RWPE2 (cell line): ENCODE data around the gene SMAD6.

ENCODE experiments used
- ATAC-seq: fragments of 200-7000 bp; cut with Tn5 transposase; 3 replicates; pipeline ENCODE4 v1.9.1; 2021; ENCODE audit warnings: low read depth
- DNase-seq: peaks from one replicate; pipeline ENCODE4 v3.0.0-alpha.2; 2020; ENCODE audit warnings: low spot score
- H3K27ac ChIP-seq: fragments of 450-650 bp; 2 replicates; pipeline ENCODE4 v1.5.1; 2017; ENCODE audit warnings: mild to moderate bottlenecking; ENCODE audit not compliant: poor library complexity, severe bottlenecking
- H3K27me3 ChIP-seq: fragments of 250-450 bp; sonication (Bioruptor Pico); 2 replicates; pipeline ENCODE4 v1.5.1; 2021; ENCODE audit warnings: mild to moderate bottlenecking, moderate library complexity; ENCODE audit not compliant: insufficient read depth, poor library complexity, severe bottlenecking
- H3K36me3 ChIP-seq: fragments of 250-450 bp; sonication (Bioruptor Pico); 2 replicates; pipeline ENCODE4 v1.5.1; 2020; ENCODE audit warnings: low read depth, mild to moderate bottlenecking, moderate library complexity
- H3K4me1 ChIP-seq: fragments of 250-450 bp; sonication (Bioruptor Pico); 2 replicates; pipeline ENCODE4 v1.5.1; 2021; ENCODE audit warnings: mild to moderate bottlenecking, moderate library complexity; ENCODE audit not compliant: insufficient read depth, poor library complexity, severe bottlenecking
- H3K4me3 ChIP-seq: fragments of 250-450 bp; sonication (Bioruptor Pico); 2 replicates; pipeline ENCODE4 v1.5.1; 2021; ENCODE audit warnings: mild to moderate bottlenecking, moderate library complexity; ENCODE audit not compliant: severe bottlenecking
- H3K9me3 ChIP-seq: fragments of 250-450 bp; sonication (Bioruptor Pico); 2 replicates; pipeline ENCODE4 v1.5.1; 2021; ENCODE audit warnings: mild to moderate bottlenecking, moderate library complexity; ENCODE audit not compliant: severe bottlenecking
- CTCF ChIP-seq: fragments of 450-650 bp; IDR thresholded peaks from one replicate; pipeline ENCODE4 v1.5.1; 2017; ENCODE audit warnings: mild to moderate bottlenecking, moderate library complexity; ENCODE audit not compliant: poor library complexity, severe bottlenecking

Gene SMAD6

DNA sequence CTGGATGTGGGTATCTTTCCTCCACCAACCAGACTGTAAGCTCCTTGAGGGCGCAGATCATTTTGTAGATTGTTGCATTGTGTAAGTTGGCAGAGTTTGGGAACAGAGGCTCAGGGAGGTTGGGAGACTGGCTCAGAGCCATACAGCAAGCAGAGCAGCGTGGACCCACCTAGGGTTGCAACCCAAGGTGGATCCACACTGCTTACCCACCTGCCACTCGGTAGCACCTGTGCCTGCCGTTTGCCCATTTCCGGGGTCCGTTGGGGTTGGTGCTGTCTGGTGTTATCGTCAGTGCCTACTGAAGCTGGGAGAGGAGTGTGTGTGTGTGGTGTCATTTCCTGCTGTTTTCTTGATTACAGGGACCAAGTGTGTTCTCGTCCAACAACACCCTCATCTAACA, 19.0 kb downstream of the SMAD6 start:
- Histone ChIP-seq H3K9me3 (no peaks in the 10 kb centered on the region), H3K4me3 (no peak overlapping the region), H3K27me3 (no peaks in the 10 kb centered on the region), H3K27ac (no peak overlapping the region), H3K4me1 (no peaks in the 10 kb centered on the region), H3K36me3 (no peaks in the 10 kb centered on the region)
- no peak for TF ChIP-seq CTCF
- no peak for ATAC-seq
- DNase-seq, result no peak

DNA sequence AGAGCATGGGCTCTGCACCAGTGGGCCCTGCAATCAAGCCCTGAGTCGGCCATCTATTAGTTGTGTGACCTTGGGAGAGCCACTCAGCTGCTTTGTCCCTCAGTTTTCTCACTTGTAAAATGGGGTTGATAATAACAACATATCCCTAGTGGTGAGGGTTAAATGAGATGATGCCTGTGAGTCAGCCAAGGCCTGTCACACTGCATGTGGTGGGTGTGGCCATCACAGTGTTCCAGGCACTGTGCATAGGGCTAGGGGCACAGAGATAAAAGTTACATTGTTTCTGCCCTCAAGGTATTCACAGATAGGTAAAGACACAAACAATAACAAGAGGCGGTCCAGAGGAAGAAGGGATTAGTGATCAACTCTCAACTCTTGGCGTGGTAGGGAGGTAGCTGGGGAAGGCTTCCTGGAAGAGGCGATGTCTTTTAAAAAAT, 19.5 kb downstream of the SMAD6 start:
- Histone ChIP-seq H3K4me3 (no peak overlapping the region), H3K4me1 (no peaks in the 10 kb centered on the region), H3K9me3 (no peaks in the 10 kb centered on the region), H3K27ac (no peak overlapping the region), H3K36me3 (no peaks in the 10 kb centered on the region), H3K27me3 (no peaks in the 10 kb centered on the region)
- peak; percentile 48 for ATAC-seq
- TF ChIP-seq CTCF, result no peak
- DNase-seq, result no peak

DNA sequence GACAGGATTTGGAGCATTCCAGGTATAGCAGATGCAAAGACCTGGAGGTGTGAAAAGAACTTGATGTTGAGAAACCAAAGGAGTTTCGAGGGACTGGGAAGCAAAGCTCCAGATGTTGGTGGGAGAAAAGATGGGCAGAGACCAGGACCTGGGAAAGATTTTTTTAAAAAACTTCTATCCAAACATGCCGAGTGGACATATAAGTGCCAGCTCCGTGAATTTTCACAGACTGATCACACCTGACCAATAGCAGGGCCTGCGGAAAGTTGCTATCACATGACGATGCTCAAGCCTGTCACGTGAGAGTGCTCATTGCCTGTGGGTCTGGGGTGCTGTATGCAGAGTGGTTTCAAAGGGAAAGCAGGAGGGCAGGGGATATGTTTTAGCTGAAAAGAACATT, 19.9 kb downstream of the SMAD6 start:
- DNase-seq (no peak), ATAC-seq (no peak)
- H3K9me3 ChIP-seq, result no peaks in the 10 kb centered on the region
- H3K4me1 ChIP-seq, result no peaks in the 10 kb centered on the region
- no peak overlapping the region for H3K27ac ChIP-seq
- no peaks in the 10 kb centered on the region for H3K36me3 ChIP-seq
- no peak overlapping the region for H3K4me3 ChIP-seq
- H3K27me3 ChIP-seq, result no peaks in the 10 kb centered on the region
- TF ChIP-seq CTCF, result no peak

DNA sequence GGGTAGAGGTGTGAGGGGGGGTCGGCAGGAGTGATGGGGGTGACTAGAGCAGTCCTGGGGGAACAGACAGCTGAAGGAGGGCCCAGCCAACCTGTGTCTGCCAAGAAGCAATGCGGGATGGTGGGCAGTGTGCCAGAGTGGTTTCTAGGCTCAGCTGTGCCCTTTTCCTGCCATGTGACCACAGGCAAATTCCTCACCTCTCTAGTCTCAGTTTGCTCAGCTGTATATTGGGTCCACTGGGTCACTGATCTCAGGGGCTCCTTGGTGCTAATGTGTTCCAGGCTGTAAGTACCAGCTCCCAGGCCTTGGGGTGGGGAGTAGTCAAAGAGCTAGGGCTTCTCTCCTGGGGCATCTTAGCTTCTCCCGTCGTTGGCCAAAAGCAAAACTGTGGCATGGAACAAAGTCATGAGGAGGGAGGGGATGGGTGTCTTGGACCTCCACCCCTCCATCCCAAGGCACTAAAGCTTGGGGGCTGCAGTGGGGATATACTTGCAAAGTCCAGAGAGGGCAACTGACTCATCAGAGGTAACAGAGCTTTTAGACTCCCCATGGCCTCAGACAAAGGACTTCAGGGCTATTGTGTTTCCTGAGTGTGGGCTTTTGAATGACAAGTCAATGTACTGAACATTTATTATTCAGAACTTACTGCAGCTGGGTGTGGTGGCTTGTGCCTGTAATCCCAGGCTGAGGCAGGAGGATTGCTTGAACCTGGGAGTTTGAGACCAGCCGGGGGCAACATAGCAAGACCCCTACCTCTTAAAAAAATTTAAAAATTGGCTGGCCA, 20.9 kb downstream of the SMAD6 start:
- H3K27me3 ChIP-seq, result no peaks in the 10 kb centered on the region
- DNase-seq (no peak), ATAC-seq (no peak)
- H3K9me3 ChIP-seq, result no peaks in the 10 kb centered on the region
- H3K4me3 ChIP-seq, result no peak overlapping the region
- TF ChIP-seq CTCF, result no peak
- no peak overlapping the region for H3K27ac ChIP-seq
- no peaks in the 10 kb centered on the region for H3K36me3 ChIP-seq
- no peaks in the 10 kb centered on the region for H3K4me1 ChIP-seq
